GM19438 (cell line): Measurements from ENCODE around the gene OSM.

Experiments used
- ATAC-seq: cut with Tn5 transposase; IDR thresholded peaks from one replicate; pipeline ENCODE4 v1.9.1; 2021; ENCODE audit warnings: low read depth; ENCODE audit not compliant: unreplicated experiment

The OSM gene

DNA sequence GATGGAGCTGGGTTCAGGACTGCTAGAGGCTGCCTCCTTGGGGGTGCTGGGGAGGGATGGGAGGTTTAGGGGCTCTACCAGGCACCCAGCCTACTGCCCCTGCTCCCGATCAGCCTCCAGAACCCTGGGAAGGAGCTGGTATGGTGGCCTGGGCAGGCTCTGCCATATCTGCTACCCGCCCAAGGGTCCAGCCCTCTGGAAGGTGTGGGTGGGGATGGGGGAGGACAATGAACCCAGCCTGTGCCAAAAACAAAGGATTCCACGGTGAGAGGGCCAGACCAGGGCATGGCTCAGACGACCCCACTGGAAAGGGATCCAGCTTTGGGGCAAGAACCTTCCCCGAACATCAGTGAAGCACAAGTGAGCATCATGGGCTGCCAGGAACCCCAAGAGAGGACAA, 19.7 kb upstream of the OSM start:
- ATAC-seq = no peak

DNA sequence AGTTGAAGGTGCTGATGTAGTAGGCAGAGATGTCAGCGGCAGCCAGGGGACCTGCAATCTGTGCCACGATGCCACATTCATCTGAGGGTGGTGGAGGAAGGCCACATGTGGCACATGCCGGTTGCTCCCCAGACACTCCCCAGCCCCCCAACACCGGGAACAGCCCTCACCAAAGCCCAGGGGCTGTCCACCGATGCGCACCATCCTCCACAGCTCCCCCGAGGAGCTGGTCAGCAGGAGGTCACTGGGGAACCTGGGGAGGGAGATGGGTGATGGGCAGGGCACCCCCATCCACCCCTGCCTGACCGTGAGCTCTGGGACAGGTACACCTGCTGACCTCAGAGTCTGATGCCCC, 19.2 kb upstream of the OSM start:
- no peak for ATAC-seq

DNA sequence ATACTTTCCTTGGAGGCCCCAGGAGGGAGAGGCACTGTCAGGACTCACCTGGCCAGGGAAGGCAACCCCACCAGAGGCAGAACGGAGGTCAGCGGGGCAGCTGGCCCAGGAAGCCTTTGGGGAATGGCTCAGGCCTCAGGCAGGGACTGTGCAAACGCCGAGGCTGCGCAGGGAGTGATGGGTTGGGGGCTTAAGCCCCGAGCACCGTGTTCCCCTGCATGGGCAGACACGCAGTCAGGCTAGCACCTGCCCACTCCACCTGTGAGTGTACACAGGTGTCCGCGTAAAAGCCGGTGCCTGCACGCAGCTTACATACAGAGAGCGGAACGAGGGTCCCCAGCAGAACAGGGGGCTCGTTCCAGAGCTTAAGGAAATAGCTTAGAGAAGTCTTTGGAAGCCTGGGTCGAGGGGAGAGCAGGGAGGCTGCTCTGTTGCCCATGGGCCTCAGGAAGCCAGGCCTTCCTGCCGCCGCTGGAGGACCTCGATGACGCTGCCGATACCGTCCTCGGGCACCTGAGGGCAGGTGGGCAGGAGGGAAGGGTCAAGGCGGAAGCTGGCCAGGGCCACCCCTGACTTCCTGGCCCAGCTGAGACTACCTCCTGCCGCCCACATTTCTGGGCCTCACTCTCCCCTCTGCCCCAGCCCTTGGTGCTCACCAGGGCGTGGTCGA, 18.7 kb upstream of the OSM start:
- no peak for ATAC-seq

DNA sequence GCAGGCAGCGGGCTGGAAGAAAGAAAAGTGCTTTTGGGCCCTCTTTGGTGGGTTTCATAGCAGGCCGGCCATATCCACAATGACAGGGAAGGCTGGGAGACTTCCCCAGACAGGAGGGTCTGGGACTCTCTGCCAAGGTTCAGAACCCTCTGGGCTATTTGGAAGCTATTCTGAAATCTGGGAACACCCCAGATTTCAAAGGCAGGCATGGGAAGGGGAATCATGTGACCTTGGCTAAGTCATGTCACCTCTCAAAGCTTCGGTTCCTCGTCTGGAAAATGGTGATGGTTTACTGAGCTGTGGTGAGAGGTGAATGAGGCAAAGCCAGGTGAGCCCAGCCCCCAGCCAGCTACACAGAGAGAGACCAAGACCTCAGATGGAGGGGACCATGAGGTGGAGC, 18.0 kb upstream of the OSM start:
- no peak for ATAC-seq

DNA sequence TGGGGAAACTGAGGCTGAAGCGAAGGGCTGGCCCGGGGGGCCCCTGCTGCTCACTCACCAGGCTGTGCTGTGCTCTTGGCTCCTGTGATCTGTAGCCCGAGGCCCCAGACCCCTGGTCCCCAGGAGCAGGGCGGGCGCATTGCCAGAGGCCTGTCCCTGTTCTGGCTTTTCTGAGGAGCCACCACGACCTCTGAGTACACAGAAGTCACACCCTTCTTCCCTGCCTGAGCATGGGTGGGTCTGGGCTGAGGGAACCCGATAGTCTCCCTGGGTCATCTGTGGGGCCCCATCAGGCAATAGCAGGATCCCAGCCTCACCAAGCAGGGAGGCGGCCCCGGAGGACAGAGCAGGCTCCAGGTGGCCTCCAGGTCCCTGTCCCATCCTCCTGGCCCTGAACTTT, 17.5 kb upstream of the OSM start:
- no peak for ATAC-seq

DNA sequence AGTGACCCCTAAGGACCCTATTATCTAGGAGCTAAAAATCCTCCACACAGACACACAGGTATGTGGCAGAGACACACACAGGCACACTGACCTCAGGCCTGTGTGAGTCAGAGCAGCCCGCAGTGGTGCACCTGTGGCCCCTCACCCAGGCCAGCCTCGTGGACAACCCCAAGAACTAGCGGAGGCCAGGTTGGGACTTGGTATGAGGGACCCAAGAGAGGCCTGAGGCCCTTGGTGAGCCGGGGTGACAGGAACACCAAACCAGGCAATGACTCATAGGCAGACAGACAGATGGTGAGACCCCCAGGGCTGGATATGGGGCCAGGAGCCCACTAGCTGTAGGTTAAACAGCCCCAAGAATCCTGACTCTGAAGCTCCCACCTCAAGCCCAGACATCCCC, 16.7 kb upstream of the OSM start:
- no peak for ATAC-seq

DNA sequence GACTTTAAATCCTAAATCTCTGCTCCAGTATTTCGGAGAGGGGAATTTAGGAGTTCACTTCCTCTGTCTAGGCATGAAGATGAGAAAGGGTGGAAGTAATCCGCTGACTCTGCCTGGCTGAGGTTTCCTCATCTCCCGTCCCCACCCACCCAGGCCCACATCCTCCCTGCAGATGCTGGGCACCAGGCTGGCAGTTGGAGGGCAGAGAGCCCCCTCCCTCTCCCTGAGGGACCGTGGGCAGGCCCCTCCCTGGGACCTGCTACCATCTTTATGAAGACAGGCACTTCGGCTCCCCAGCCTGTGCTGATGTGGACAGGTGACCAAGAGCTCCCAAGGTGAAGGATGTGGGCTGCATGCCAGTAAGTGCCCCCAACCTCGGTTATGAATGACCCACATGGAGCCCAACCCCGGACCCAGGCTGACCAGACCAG, 16.0 kb upstream of the OSM start:
- ATAC-seq = no peak

DNA sequence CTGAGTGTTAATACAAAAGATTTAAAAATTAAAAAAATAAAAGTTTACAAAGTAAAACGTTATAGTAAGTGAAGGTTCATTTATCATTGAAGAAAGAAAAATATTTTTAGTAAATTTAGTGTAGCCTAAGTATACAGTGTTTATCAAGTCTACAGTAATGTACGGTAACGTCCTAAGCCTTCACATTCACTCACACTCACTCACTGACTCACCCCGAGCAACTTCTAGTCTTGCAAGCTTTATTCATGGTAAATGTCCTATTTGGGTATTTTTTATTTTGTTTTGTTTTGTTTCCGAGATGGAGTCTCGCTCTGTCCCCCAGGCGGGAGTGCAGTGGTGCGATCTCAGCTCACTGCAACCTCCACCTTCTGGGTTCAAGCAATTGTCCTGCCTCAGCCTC, 13.9 kb upstream of the OSM start:
- ATAC-seq = no peak

DNA sequence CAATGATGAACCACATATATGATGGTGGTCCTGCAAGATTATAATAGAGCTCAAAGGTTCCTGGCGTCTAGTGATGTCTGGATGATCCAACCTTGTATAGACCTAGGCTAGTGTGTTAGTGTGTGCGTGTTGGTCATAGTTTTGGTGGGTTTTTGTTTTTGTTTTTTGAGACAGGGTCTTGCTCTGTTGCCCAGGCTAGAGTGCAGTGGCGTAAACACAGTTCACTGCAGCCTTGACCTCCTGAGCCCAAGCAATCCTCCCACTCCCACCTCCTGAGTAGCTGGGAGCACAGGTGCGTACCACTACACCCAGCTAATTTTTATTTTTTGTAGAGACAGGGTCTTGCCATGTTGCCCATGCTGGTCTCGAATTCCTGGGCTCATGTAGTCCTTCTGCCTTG, 13.3 kb upstream of the OSM start:
- ATAC-seq = no peak

DNA sequence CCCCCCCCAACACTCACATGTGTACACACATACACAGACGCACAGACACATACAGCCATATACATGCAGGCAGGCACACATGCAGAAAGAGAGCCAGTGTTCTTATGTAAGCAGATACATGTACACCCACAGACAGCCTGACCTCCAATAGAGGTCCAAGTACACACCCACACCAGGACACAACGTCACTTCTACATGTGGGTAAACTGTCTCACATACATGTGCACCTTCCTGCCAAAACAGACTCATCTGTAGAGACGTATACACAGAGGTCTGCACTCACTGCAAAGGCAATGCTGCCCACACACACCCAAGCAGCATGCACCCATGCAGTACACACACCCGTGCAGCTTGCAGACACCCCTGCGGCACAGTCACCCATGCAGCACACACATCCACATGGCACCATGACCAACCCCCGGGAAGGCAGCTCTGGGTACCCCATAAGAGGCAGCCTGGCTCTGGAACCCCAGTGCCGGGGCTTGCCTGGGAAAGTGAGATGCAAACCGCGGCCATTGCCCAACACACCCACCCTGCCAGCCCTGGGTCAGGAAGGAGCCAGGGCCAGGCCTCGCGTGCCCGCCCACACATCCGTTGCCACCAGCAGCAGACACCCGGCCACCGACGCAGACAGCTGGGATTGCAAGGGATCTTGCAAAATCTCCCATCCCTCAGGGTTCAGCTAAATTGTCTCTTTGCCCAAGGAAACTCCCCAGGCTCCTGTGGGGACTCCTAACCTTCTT, 12.6 kb upstream of the OSM start:
- ATAC-seq = no peak

DNA sequence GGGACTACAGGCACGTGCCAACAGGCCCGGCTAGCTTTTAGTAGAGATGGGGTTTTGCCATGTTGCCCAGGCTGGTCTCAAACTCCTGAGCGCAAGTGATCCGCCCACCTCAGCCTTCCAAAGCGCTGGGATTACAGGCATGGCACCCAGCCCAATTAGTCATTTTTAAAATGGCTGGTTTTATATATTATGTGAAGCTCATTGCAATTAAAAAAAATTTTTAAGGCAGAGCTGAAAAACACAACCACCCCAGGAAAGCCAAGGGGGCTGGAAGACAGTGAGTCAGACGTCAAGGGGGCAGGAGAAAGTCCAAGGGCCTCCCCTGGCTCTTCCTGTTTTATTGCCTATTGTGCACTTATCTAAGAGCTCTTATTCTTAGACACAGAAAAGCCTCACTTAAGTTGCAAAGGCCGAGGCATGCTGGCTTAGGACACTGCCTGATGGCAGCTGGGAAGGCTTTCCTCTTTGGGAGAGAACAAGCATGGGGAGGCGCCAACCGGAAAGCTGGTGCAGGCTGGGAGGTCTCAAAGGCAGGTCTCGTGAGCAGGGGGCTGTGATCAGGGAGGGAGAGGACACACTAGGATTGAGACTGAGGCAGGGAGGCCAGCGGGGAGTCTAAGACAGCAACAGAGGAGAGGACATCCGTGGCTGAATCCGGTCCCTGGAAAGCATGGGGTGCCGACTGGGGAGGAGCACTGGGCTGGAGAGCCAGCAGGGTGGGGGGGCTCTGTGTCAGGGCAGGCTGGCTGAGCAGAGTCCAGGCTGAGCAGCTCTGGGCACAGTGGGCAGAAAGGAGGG, 11.1 kb upstream of the OSM start:
- no peak for ATAC-seq

DNA sequence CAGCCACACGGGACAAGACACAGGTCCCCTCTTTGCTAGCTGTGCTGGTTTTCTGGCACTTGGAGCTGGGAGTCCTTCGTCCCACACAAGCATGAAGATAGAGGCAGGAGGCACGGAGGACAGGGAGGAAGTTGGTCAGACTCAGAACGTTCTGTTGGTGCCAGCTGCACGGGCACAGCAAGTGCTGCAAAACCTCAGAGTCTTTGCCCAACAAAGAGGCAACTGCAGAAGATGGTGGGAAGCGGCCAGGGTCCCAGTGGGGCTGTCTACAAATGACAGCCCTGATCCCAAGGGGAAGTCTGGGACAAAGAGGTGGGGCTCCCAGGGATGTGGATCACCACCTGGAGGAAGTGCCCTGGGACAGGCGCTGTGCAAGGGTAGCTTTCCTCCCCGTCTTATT, 9.4 kb upstream of the OSM start:
- no peak for ATAC-seq

DNA sequence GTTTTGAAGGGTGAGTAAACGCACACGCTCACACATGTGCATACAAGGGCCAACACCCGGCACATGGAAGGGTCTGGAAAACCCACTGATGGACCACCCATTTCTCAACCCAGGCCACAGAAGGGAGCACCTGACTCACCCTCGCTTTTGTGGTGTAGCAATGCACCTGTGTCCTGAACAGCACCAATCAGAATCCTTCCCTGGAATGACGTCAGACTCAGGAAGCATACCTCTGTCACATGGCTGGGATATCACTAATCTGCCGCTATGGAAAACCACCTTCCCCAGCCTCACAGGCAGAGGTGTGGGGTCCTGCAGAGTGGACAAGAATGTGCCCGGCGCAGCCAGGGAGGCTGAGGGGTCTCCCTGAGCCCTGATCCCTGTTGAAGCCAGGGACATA, 9.0 kb upstream of the OSM start:
- no peak for ATAC-seq

DNA sequence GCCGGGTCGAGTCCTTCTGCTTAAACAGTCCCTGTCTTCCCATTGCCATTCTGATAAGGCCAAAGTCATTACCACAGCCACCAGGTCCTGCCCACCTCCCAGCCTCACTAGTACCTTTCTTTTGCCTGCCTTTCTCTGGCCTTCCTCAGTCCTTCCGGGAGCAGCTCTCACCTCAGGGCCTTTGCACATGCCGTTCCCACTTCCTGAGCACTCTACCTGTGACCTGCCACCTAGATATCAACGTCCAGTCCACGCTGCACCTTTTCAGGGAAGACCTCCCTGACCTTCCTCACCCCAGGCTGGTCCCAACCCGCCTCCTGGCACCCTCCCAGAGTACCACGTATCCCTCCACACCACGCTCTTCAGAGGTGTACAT, 7.8 kb upstream of the OSM start:
- no peak for ATAC-seq

DNA sequence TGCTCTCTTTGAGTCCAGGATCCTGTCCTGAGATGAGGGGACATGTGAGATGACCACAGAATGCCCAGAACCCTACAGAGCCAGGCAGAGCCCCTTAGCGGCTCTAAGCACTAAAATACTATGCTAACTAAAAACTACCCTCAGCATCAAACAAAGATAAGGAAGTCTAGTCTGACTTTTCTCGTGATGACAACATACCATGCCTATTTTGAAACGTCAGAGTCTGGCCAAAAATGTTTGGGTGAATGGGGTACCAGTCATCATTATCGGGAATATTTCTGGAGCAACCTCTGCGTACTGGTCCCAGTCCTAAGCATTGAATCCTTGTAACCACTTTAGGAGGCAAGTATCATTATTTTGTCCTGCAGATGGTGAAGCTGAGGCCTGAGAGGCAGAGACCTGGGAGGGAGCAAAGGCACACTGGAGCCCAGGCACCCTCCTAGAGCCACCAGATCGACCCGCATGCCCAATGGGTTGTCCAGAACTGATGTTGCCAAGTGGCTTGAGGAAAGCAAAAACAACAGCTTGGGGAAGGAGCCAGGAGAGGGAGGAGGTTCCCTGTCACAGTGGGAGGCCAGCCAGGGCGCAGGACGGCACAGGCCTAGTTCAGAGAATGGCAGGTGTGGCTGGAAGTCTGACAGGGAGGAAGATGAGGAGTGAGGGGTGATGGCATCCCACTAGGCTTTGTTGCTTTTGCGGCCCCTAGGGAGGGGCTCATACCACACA, 7.2 kb upstream of the OSM start:
- no peak for ATAC-seq

DNA sequence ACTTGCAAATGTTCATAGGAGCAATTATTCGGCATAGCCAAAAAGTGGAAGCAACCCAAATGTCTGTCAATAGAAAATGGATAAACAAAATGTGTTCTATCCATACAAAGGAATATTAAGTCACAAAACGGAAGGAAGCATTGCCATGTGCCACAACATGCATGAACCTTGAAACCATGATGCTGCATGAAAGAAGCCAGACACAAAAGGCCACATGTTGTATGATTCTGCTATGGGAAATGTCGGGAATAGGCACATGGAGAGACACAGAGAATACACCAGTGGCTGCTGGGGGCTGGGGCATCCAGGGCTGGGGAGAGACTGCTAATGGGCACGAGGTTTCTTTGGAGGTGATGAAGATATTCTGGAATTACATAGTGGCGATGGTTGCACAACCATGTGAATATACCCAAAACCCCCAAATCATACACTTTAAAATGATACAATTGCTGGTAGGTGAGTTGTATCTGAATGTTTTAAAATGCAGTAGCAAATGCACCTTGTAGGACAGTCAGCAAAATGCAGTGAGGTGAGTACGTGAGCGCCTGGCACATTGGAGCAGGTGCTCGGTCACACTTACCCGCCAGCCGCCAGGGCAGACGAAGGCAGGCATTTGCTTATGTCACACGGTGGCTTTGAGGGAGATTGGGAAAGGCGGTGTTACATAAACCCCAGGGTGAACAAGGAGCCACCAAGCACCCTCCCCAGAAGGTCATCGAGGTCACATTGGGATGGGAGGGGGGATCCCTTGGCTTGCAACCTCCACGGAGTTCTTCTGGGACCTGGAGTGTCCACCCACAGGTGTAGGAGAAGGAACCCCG, 6.3 kb upstream of the OSM start:
- ATAC-seq = no peak

DNA sequence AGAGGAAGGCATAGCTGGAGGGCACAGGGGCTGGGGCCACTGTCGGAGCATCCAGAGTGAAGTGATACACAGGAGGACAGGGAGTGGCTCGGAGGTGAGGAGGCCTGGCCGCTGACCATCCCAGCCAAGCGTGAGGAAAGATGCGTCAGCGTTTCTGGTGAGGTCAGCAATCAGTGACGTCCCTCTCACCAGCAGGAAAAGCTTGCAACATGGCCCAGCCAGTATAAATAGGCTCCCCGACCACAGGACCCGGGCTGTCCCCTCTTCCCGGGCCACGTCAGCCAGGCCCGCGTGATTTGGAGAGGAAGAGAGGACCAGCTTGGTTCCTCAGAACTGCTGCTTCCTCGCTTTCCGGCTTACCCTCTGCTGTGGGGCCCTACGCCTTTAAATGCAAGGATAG, 4.2 kb upstream of the OSM start:
- no peak for ATAC-seq

DNA sequence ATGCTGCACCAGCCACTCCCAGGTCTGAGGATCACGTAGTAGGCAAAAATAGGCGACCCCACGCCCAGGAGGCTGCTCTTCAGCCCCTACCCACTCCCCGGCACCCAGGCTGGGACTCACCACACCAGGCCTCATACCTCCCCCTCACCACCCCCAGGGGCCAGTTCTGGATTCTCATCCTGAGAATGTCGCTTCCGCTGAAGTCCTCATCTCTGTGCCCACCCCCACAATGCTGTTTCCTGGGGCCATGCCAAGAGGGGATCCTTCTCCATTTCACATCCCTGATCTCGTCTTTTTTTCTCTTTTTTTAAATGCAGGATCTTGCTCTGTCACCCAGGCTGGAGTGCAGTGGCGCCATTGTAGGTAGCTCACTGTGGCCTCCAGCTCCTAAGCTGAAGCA, 1.7 kb upstream of the OSM start:
- ATAC-seq = no peak

DNA sequence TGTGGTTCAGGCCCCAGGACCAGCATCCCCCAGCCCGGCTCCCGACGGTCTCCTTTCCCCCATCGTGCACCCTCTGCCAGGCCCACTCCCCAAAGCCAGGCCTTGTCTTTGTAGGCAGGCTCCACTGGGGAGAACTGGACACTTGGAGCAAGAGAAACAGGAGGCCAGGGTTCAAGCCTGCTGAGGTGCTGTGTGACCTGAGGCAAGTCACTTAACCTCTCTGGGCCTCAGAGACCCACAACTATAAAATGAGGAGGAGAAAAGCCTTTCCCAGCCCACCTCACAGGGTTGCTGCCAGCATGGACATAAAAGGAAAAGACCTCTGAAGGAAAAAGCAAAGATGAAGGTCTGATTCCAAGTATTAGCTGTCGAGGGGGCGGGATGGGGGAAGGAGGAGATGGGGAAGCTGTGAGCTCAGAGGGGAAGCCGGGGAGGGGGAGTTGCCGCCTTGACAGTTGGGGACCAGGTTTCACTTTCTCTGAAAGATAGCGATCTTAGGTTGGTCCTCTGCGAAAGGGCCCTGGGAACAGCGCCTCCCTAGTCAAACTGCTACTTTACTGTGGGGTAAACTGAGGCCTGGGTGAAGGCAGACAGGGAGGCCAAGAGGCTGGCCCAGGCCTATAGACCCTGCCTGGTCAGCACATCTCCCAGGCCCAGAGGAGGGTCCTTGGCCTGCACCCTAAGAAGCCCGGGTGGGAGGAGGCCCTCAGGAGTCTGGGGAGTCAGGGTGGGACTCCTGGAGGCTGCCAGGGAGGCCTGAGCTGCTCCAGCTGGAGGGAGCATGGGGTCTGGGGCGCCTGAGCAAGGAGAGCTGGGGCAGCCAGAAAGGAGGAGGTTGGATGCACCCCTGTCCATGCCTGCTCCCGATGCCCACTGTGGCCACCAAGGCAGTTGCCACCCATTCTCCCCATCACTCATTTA, 991 bp upstream of the OSM start:
- no peak for ATAC-seq
